Loucy (cell line): ENCODE results near the gene EXTL1.
A peak's percentile ranks its signal among the peaks of the same experiment; 100 is the strongest.

Experiments
- H2AFZ ChIP-seq: fragments of 200-600 bp; sonication (generic); 2 replicates; pipeline ENCODE4 v1.6.0; 2016; ENCODE audit warnings: antibody characterized with exemption, mild to moderate bottlenecking, low read length, moderate library complexity
- H3F3A ChIP-seq: fragments of 200-600 bp; 2 replicates; pipeline ENCODE4 v1.6.0; 2016; ENCODE audit warnings: antibody characterized with exemption, low read depth, mild to moderate bottlenecking
- H3K27me3 ChIP-seq: fragments of 200-600 bp; sonication (generic); 2 replicates; pipeline ENCODE4 v1.6.1; 2014; ENCODE audit warnings: low read length, mild to moderate bottlenecking; ENCODE audit not compliant: insufficient read depth, poor library complexity, severe bottlenecking
- H3K36me3 ChIP-seq: fragments of 200-600 bp; sonication (generic); 2 replicates; pipeline ENCODE4 v1.6.1; 2016; ENCODE audit warnings: low read length; ENCODE audit not compliant: insufficient read depth
- H3K4me1 ChIP-seq: fragments of 200-600 bp; sonication (generic); 2 replicates; pipeline ENCODE4 v1.5.1; 2014; ENCODE audit warnings: low read length, mild to moderate bottlenecking; ENCODE audit not compliant: insufficient read depth, poor library complexity, severe bottlenecking
- H3K4me2 ChIP-seq: fragments of 200-600 bp; sonication (generic); 2 replicates; pipeline ENCODE4 v1.6.0; 2014; ENCODE audit warnings: antibody characterized with exemption, low read length, low read depth, mild to moderate bottlenecking; ENCODE audit not compliant: poor library complexity, severe bottlenecking
- H3K4me3 ChIP-seq: fragments of 200-600 bp; sonication (generic); 2 replicates; pipeline ENCODE4 v1.5.1; 2014; ENCODE audit warnings: low read length, mild to moderate bottlenecking, mixed read lengths; ENCODE audit not compliant: poor library complexity, severe bottlenecking
- H3K79me2 ChIP-seq: fragments of 200-600 bp; sonication (generic); 2 replicates; pipeline ENCODE4 v1.6.1; 2014; ENCODE audit warnings: low read length; ENCODE audit not compliant: insufficient read depth
- H3K9ac ChIP-seq: fragments of 200-600 bp; sonication (generic); 2 replicates; pipeline ENCODE4 v1.6.0; 2014; ENCODE audit warnings: mild to moderate bottlenecking, low read depth, low read length, moderate library complexity; ENCODE audit not compliant: poor library complexity, severe bottlenecking
- H3K9me2 ChIP-seq: fragments of 200-600 bp; sonication (generic); replicated peaks from 2 replicates; pipeline ENCODE4 v1.6.1; 2016; ENCODE audit warnings: low read depth, low read length, mixed read lengths
- H3K9me3 ChIP-seq: fragments of 200-600 bp; sonication (generic); 2 replicates; pipeline ENCODE4 v1.6.1; 2014; ENCODE audit warnings: mild to moderate bottlenecking, antibody characterized with exemption, low read length, low read depth; ENCODE audit not compliant: insufficient read depth
- H4K20me1 ChIP-seq: fragments of 200-600 bp; sonication (generic); 2 replicates; pipeline ENCODE4 v1.6.0; 2014; ENCODE audit warnings: antibody characterized with exemption, low read length, mild to moderate bottlenecking; ENCODE audit not compliant: insufficient read depth, poor library complexity, severe bottlenecking
- CTCF ChIP-seq: fragments of 200-600 bp; sonication (generic); conservative IDR thresholded peaks from 2 replicates; pipeline ENCODE4 v1.5.1; 2014; ENCODE audit warnings: mild to moderate bottlenecking, antibody characterized with exemption, low read length
- EZH2phosphoT487 ChIP-seq: fragments of 200-600 bp; IDR thresholded peaks from 2 replicates; pipeline ENCODE4 v1.6.1; 2018; ENCODE audit warnings: antibody characterized with exemption, mild to moderate bottlenecking, moderate library complexity, borderline replicate concordance

EXTL1 gene

GRCh38 chr1:26015358-26015757 lies 6.2 kb upstream of the EXTL1 start:
- H3K9ac ChIP-seq: no peak overlapping the region
- H3K79me2 ChIP-seq: no peaks in the 10 kb centered on the region
- no peaks in the 10 kb centered on the region for H3K9me3 ChIP-seq
- no peaks in the 10 kb centered on the region for H3K9me2 ChIP-seq
- H3K36me3 ChIP-seq: no peaks in the 10 kb centered on the region
- H3K4me2 ChIP-seq: no peak overlapping the region
- no peak for TF ChIP-seq EZH2phosphoT487
- TF ChIP-seq CTCF: no peak
- H3K4me1 ChIP-seq: peaks cover 22% of the 10 kb centered on the region
- no peak overlapping the region for H3K4me3 ChIP-seq
- H3F3A ChIP-seq: no peaks in the 10 kb centered on the region
- H3K27me3 ChIP-seq: no peaks in the 10 kb centered on the region
- no peak overlapping the region for H2AFZ ChIP-seq
- no peaks in the 10 kb centered on the region for H4K20me1 ChIP-seq

- H3K9ac ChIP-seq: no peak overlapping the region
- no peak for TF ChIP-seq CTCF
- TF ChIP-seq EZH2phosphoT487: no peak
- H3K27me3 ChIP-seq: no peaks in the 10 kb centered on the region
- no peaks in the 10 kb centered on the region for H3K9me2 ChIP-seq
- H3K4me1 ChIP-seq: peaks cover 26% of the 10 kb centered on the region
- no peaks in the 10 kb centered on the region for H4K20me1 ChIP-seq
- no peaks in the 10 kb centered on the region for H3F3A ChIP-seq
- no peaks in the 10 kb centered on the region for H3K9me3 ChIP-seq
- no peaks in the 10 kb centered on the region for H3K79me2 ChIP-seq
- no peaks in the 10 kb centered on the region for H3K36me3 ChIP-seq
- H3K4me2 ChIP-seq: peak overlapping the region; percentile 32
- H3K4me3 ChIP-seq: no peak overlapping the region
- no peak overlapping the region; the same call in 1 of the 2 replicates for H2AFZ ChIP-seq
These were observed 5.2 kb upstream of the EXTL1 start for GRCh38 chr1:26016258-26016952.

- Histone ChIP-seq H2AFZ (no peak overlapping the region; the same call in 1 of the 2 replicates), H3K9ac (no peak overlapping the region), H3K4me2 (peak overlapping the region; percentile 32), H3F3A (no peaks in the 10 kb centered on the region), H3K27me3 (no peaks in the 10 kb centered on the region), H3K36me3 (no peaks in the 10 kb centered on the region), H3K4me3 (no peak overlapping the region), H3K9me2 (no peaks in the 10 kb centered on the region), H3K9me3 (no peaks in the 10 kb centered on the region), H3K4me1 (peaks cover 26% of the 10 kb centered on the region), H4K20me1 (no peaks in the 10 kb centered on the region), H3K79me2 (no peaks in the 10 kb centered on the region)
- TF ChIP-seq EZH2phosphoT487 (no peak), CTCF (no peak)
These were observed 4.5 kb upstream of the EXTL1 start for GRCh38 chr1:26016953-26017545.
